GM12873 (cell line): Measurements from ENCODE around the gene SURF1.

ENCODE experiments used
- CTCF ChIP-seq: IDR thresholded peaks from 2 replicates; pipeline ENCODE4 v1.5.1; 2012; ENCODE audit warnings: low read depth, mild to moderate bottlenecking, moderate library complexity, low read length, control low read depth; ENCODE audit not compliant: insufficient read depth; ENCODE audit errors: missing control alignments

Gene SURF1

GRCh38 chr9:133344071-133344470 lies 12.2 kb downstream of the SURF1 start:
- no peak for TF ChIP-seq CTCF

GRCh38 chr9:133342570-133342969 lies 13.7 kb downstream of the SURF1 start:
- TF ChIP-seq CTCF, result peak; percentile 21

- peak; percentile 22 for TF ChIP-seq CTCF
These were observed 14.2 kb downstream of the SURF1 start for GRCh38 chr9:133342069-133342406.

- no peak for TF ChIP-seq CTCF
These were observed 14.8 kb downstream of the SURF1 start for GRCh38 chr9:133341369-133342068.

GRCh38 chr9:133340916-133341315 lies 15.4 kb downstream of the SURF1 start:
- no peak for TF ChIP-seq CTCF

GRCh38 chr9:133340256-133340655 lies 16.0 kb downstream of the SURF1 start:
- no peak for TF ChIP-seq CTCF

- TF ChIP-seq CTCF, result no peak
These were observed 16.6 kb downstream of the SURF1 start for GRCh38 chr9:133339641-133340040.
